HepG2 (cell line): ENCODE data around the gene STEAP1.

Experiments used
- BHLHE40 ChIP-seq: IDR thresholded peaks from 2 replicates; pipeline ENCODE4 v1.6.1; 2011; ENCODE audit warnings: low read length, improper control_type of control experiment
- DNMT1 ChIP-seq: sonication (generic); formaldehyde crosslinking; IDR thresholded peaks from 2 replicates; pipeline ENCODE4 v1.5.1; 2020; ENCODE audit warnings: mild to moderate bottlenecking, missing genetic modification reagents
- EHMT2 ChIP-seq: fragments of 200-600 bp; sonication (generic); IDR thresholded peaks from 2 replicates; pipeline ENCODE4 v1.7.0; 2017; ENCODE audit warnings: antibody characterized with exemption, low read depth, low read length, borderline replicate concordance
- ESRRA ChIP-seq: sonication (generic); formaldehyde crosslinking; IDR thresholded peaks from 2 replicates; pipeline ENCODE4 v1.5.1; 2020; ENCODE audit warnings: mild to moderate bottlenecking, low read depth, missing genetic modification reagents
- HOXD1 ChIP-seq: sonication (generic); formaldehyde crosslinking; IDR thresholded peaks from 2 replicates; pipeline ENCODE4 v1.5.0; 2020; ENCODE audit warnings: missing genetic modification reagents
- SRF ChIP-seq: IDR thresholded peaks from 2 replicates; pipeline ENCODE4 v1.6.1; 2011; ENCODE audit warnings: mild to moderate bottlenecking, low read depth, low read length, moderate library complexity
- TF ChIP-seq, protein P1 (sequence below): sonication (generic); formaldehyde crosslinking; IDR thresholded peaks from 2 replicates; pipeline ENCODE4 v1.5.0; 2020; ENCODE audit warnings: mild to moderate bottlenecking, missing genetic modification reagents, moderate library complexity
- TF ChIP-seq, protein P2 (sequence below), 2 experiments: sonication (generic) in 1 of 2; formaldehyde crosslinking in 1 of 2; IDR thresholded peaks; 2 replicates each; pipeline versions ENCODE4 v1.5.1 to v1.6.1; 2011 to 2020; ENCODE audit warnings: borderline replicate concordance in 1 of 2, low read depth in 1 of 2, low read length in 1 of 2, mild to moderate bottlenecking in 1 of 2, missing genetic modification reagents in 1 of 2, moderate library complexity in 1 of 2

DNA sequence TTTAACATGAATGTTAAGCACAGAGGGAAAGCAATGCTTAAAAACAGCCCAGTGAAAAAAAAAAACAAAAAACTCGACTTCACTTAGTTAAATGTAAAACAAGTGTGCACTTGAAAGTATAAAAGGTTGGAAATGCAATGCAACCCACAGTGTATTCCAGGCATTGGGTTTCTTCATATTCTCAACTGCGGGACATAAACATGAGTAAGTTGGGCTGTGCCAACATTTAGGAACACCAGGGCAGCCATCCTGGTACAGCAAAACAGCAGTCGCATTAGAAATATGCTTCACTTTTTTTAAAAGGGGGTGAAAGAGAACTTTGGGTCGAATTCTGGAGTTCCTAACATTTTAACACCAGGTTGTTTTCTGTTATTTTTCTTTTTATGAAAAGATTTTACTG, 937 bp downstream of the STEAP1 start:
- no peak for TF ChIP-seq HOXD1 (CRISPR knock-in tag)
- TF ChIP-seq BHLHE40: no peak
- no peak for TF ChIP-seq DNMT1 (CRISPR knock-in tag)
- TF ChIP-seq, protein P1, sequence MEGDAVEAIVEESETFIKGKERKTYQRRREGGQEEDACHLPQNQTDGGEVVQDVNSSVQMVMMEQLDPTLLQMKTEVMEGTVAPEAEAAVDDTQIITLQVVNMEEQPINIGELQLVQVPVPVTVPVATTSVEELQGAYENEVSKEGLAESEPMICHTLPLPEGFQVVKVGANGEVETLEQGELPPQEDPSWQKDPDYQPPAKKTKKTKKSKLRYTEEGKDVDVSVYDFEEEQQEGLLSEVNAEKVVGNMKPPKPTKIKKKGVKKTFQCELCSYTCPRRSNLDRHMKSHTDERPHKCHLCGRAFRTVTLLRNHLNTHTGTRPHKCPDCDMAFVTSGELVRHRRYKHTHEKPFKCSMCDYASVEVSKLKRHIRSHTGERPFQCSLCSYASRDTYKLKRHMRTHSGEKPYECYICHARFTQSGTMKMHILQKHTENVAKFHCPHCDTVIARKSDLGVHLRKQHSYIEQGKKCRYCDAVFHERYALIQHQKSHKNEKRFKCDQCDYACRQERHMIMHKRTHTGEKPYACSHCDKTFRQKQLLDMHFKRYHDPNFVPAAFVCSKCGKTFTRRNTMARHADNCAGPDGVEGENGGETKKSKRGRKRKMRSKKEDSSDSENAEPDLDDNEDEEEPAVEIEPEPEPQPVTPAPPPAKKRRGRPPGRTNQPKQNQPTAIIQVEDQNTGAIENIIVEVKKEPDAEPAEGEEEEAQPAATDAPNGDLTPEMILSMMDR: no peak
- TF ChIP-seq, protein P2, sequence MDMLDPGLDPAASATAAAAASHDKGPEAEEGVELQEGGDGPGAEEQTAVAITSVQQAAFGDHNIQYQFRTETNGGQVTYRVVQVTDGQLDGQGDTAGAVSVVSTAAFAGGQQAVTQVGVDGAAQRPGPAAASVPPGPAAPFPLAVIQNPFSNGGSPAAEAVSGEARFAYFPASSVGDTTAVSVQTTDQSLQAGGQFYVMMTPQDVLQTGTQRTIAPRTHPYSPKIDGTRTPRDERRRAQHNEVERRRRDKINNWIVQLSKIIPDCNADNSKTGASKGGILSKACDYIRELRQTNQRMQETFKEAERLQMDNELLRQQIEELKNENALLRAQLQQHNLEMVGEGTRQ (IDR thresholded peaks at IDR 0.05; ENCODE audit: low read depth, low read length): no peak
- TF ChIP-seq, protein P2 (CRISPR knock-in tag; IDR thresholded peaks at IDR 0.05; ENCODE audit: borderline replicate concordance): no peak
- no peak for TF ChIP-seq SRF
- TF ChIP-seq EHMT2: no peak
- TF ChIP-seq ESRRA (CRISPR knock-in tag): no peak
